ENCODE measurements around the gene ORMDL2. TPM values are rescaled to one million over a fixed set of nuclear protein-coding genes. Genes with fewer than 3 reads are reported as not detected.

Gene ORMDL2, protein sequence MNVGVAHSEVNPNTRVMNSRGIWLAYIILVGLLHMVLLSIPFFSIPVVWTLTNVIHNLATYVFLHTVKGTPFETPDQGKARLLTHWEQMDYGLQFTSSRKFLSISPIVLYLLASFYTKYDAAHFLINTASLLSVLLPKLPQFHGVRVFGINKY
- total RNA-seq (10 to 100 TPM; 12.6 to 27.2 (median 15.0) TPM), polyA plus RNA-seq (10 to 100 TPM; 21.6 to 68.2 (median 24.3) TPM)
- long read RNA-seq, donor 1, partial matches to known transcripts = 0 of 2 reads
- long read RNA-seq, donor 1, other reads (novel, unspliced or antisense) = 0 of 2 reads
- long read RNA-seq, donor 2, transcript ORMDL2-201 (4 exons, 2,141 nt) = major isoform, 6 of 6 reads
- long read RNA-seq, donor 2, partial matches to known transcripts = 0 of 6 reads
- long read RNA-seq, donor 2, other reads (novel, unspliced or antisense) = 0 of 6 reads

GRCh38 chr12:55817345-55818139, at the start of gene ORMDL2, which contains the start of gene SARNP:
Gene ORMDL2 (plus strand): TSS chr12:55818041. CDS start chr12:55819000, 959 bp downstream.
Gene SARNP (minus strand): TSS chr12:55817724. CDS start chr12:55817701, 23 bp downstream.
- Histone ChIP-seq H3K9me3 (no peaks in the 10 kb centered on the region), H3K36me3 (ENCODE audit: insufficient read depth in 1 of 2, low read depth in 1 of 2) (peaks cover 15 to 62% of the 10 kb centered on the region in 2 donors), H3K4me1 (peaks cover 37% of the 10 kb centered on the region), H3K27ac (peak within 1 kb of the TSS; percentile 85), H3K27me3 (ENCODE audit: insufficient read depth in 3 of 3, low read length in 2 of 3) (no peaks in the 10 kb centered on the region), H3K4me3 (peak within 1 kb of the TSS; percentile 84)
- WGBS, 3 donors = 0 to 1% (median 0%) methylated on average over 38 of the region's 38 CpGs
- DNase-seq (peak; percentile 95 to 96), ATAC-seq (peak; percentile 98 to 99 (median 99))
- TF ChIP-seq CTCF (IDR thresholded peaks at IDR 0.05) = no peak
- intact Hi-C loops (cut with DNase I) = loop anchor here (5.0 to 10.0 kb wide), 2 partner anchors 110 to 143 kb away; partner anchors contain the start of gene PYM1 (in 1 of the 2)

- WGBS, 3 donors = 20 to 31% (median 26%) methylated on average over 6 of the region's 6 CpGs
- no peak for TF ChIP-seq CTCF (IDR thresholded peaks at IDR 0.05)
- no peak for DNase-seq
- H3K9me3 ChIP-seq = no peaks in the 10 kb centered on the region
- peaks cover 10% of the 10 kb centered on the region for H3K4me1 ChIP-seq
- ATAC-seq = peak; percentile 57 to 74 (median 66)
- intact Hi-C loops (cut with DNase I) = no loop called here
- no peaks in the 10 kb centered on the region for H3K27me3 ChIP-seq (ENCODE audit: insufficient read depth in 3 of 3, low read length in 2 of 3)
- H3K27ac ChIP-seq = peak overlapping the region; percentile 56
- H3K36me3 ChIP-seq (ENCODE audit: insufficient read depth in 1 of 2, low read depth in 1 of 2) = peaks cover 0 to 50% of the 10 kb centered on the region in 2 donors
- no peak overlapping the region for H3K4me3 ChIP-seq
Observed at GRCh38 chr12:55771736-55772135, 46.1 kb upstream of the ORMDL2 start.

GRCh38 chr12:55777856-55778255, 40.0 kb upstream of the ORMDL2 start:
- H3K9me3 ChIP-seq = no peaks in the 10 kb centered on the region
- H3K4me1 ChIP-seq = no peaks in the 10 kb centered on the region
- TF ChIP-seq CTCF (IDR thresholded peaks at IDR 0.05) = no peak
- ATAC-seq (no peak), DNase-seq (no peak)
- H3K36me3 ChIP-seq (ENCODE audit: insufficient read depth in 1 of 2, low read depth in 1 of 2) = peaks cover 0 to 85% of the 10 kb centered on the region in 2 donors
- no peak overlapping the region for H3K27ac ChIP-seq
- H3K27me3 ChIP-seq (ENCODE audit: insufficient read depth in 3 of 3, low read length in 2 of 3) = no peaks in the 10 kb centered on the region
- intact Hi-C loops (cut with DNase I) = no loop called here
- no peak overlapping the region for H3K4me3 ChIP-seq
- WGBS, 3 donors = 89 to 98% (median 95%) methylated on average over 3 of the region's 3 CpGs

DNA sequence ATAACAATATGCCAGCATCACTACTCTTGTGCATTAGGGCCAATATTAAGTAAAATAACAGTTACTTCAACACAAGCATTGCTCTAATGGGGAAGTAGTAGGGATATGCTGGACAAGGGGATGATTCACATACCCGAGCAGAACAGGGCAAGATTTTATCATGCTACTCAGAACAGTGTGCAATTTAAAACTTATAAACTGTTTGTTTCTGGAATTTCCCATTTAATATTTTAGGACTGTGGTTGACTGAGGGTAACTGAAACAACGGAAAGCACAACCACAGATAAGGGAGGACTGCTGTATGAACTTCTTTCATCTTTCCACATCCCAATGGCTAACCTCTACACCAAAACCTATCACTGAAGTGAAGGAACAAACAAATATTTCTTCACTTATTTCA, 37.2 kb upstream of the ORMDL2 start:
- no peak for ATAC-seq
- intact Hi-C loops (cut with DNase I) = no loop called here
- peaks cover 7 to 99% of the 10 kb centered on the region in 2 donors for H3K36me3 ChIP-seq (ENCODE audit: insufficient read depth in 1 of 2, low read depth in 1 of 2)

More for the DNA sequence above, 37.2 kb upstream of the ORMDL2 start:
- no peak for TF ChIP-seq CTCF (IDR thresholded peaks at IDR 0.05)
- H3K27me3 ChIP-seq (ENCODE audit: insufficient read depth in 3 of 3, low read length in 2 of 3) = no peaks in the 10 kb centered on the region
- H3K27ac ChIP-seq = no peak overlapping the region
- no peaks in the 10 kb centered on the region for H3K9me3 ChIP-seq
- no peaks in the 10 kb centered on the region for H3K4me1 ChIP-seq
- DNase-seq = no peak
- H3K4me3 ChIP-seq = no peak overlapping the region
- 81 to 93% (median 91%) methylated on average over 2 of the region's 2 CpGs for WGBS, 3 donors

Data from psoas muscle (tissue), 8 donors.